HepG2 (cell line): ENCODE measurements around the gene MINDY1. TPM values are rescaled to one million over a fixed set of nuclear protein-coding genes. Genes with fewer than 3 reads are reported as not detected.

ENCODE experiments used
- AGO2 ChIP-seq: fragments of 200-400 bp; formaldehyde crosslinking; optimal IDR thresholded peaks from 2 replicates; pipeline ENCODE3; 2017; ENCODE audit warnings: mild to moderate bottlenecking, low read depth, low read length, moderate library complexity
- AHR ChIP-seq: IDR thresholded peaks from 2 replicates; pipeline ENCODE4 v1.6.1; 2018; ENCODE audit warnings: missing genetic modification reagents, missing compliant biosample characterization
- ATF4 ChIP-seq, 2 experiments: fragments of 450-650 bp in 1 of 2; sonication (generic) in 1 of 2; formaldehyde crosslinking; IDR thresholded peaks; 2 replicates each; pipeline versions ENCODE4 v1.5.0 to v1.8.0; 2020 to 2022; ENCODE audit warnings: mild to moderate bottlenecking in 1 of 2, missing genetic modification reagents in 1 of 2
- ATF6 ChIP-seq: sonication (generic); formaldehyde crosslinking; conservative IDR thresholded peaks from 2 replicates; pipeline ENCODE4 v1.4.0; 2020; ENCODE audit warnings: missing genetic modification reagents
- CREBL2 ChIP-seq: sonication (generic); formaldehyde crosslinking; IDR thresholded peaks from 2 replicates; pipeline ENCODE4 v1.8.1; 2023; ENCODE audit warnings: missing genetic modification reagents, mild to moderate bottlenecking, borderline replicate concordance
- ETV5 ChIP-seq: IDR thresholded peaks from 2 replicates; pipeline ENCODE4 v1.6.1; 2018; ENCODE audit warnings: missing biosample characterization, missing genetic modification reagents, inconsistent platforms, borderline replicate concordance
- KDM5A ChIP-seq: fragments of 200-600 bp; sonication (generic); IDR thresholded peaks from 2 replicates; pipeline ENCODE4 v1.7.0; 2018; ENCODE audit warnings: antibody characterized with exemption, mild to moderate bottlenecking, low read length, borderline replicate concordance
- MBNL3 ChIP-seq: fragments of 250-450 bp; sonication (Bioruptor Pico); conservative IDR thresholded peaks from 2 replicates; pipeline ENCODE4 v1.8.0; 2022; ENCODE audit warnings: mild to moderate bottlenecking, inconsistent platforms
- NR3C1 ChIP-seq: sonication (generic); formaldehyde crosslinking; IDR thresholded peaks from 2 replicates; pipeline ENCODE4 v1.4.0; 2020; ENCODE audit warnings: missing genetic modification reagents
- RBM39 ChIP-seq: fragments of 200-400 bp; formaldehyde crosslinking; IDR thresholded peaks from one replicate; pipeline ENCODE4 v1.6.1; 2018; ENCODE audit warnings: antibody characterized with exemption, mild to moderate bottlenecking, low read depth, low read length; ENCODE audit not compliant: poor library complexity, severe bottlenecking
- U2AF1 ChIP-seq: fragments of 200-400 bp; formaldehyde crosslinking; optimal IDR thresholded peaks from 2 replicates; pipeline ENCODE3; 2017; ENCODE audit warnings: mild to moderate bottlenecking, low read depth, low read length
- ZBED4 ChIP-seq: sonication (generic); formaldehyde crosslinking; IDR thresholded peaks from 2 replicates; pipeline ENCODE4 v1.4.0; 2020; ENCODE audit warnings: missing genetic modification reagents, borderline replicate concordance
- ZBTB39 ChIP-seq: sonication (generic); formaldehyde crosslinking; IDR thresholded peaks from 2 replicates; pipeline ENCODE4 v1.5.0; 2020; ENCODE audit warnings: missing genetic modification reagents
- ZC3H13 ChIP-seq: sonication (generic); formaldehyde crosslinking; IDR thresholded peaks from 2 replicates; pipeline ENCODE4 v1.8.1; 2023; ENCODE audit warnings: mild to moderate bottlenecking, missing genetic modification reagents, moderate library complexity
- ZNF558 ChIP-seq: sonication (generic); formaldehyde crosslinking; IDR thresholded peaks from 2 replicates; pipeline ENCODE4 v1.9.0; 2022; ENCODE audit warnings: mild to moderate bottlenecking, missing genetic modification reagents, borderline replicate concordance
- ZNF607 ChIP-seq: sonication (generic); formaldehyde crosslinking; IDR thresholded peaks from 2 replicates; pipeline ENCODE4 v1.5.1; 2020; ENCODE audit warnings: missing genetic modification reagents, mild to moderate bottlenecking, borderline replicate concordance
- ZNF788 ChIP-seq: sonication (generic); formaldehyde crosslinking; IDR thresholded peaks from 2 replicates; pipeline ENCODE4 v1.5.0; 2020; ENCODE audit warnings: mild to moderate bottlenecking, missing genetic modification reagents, borderline replicate concordance
- ZSCAN12 ChIP-seq: sonication (generic); formaldehyde crosslinking; IDR thresholded peaks from 2 replicates; pipeline ENCODE4 v1.9.0; 2021; ENCODE audit warnings: mild to moderate bottlenecking, missing genetic modification reagents
- polyA plus RNA-seq, 8 experiments: library from polyadenylated mRNA; depleted of rRNA in 3 of 8; stranded (reverse) in 7 of 8; unstranded in 1 of 8; fragments of >200 nt; fragmentation: Illumina TruSeq in 4 of 8; extraction: Trizol in 4 of 8; gene quantifications; 2 replicates each; pipeline versions ENCODE4 v1.2.1 to v1.2.3, GENCODE V29; 2011 to 2016; ENCODE audit warnings: low read depth in 4 of 8, missing spikeins in 1 of 8, mixed read lengths in 1 of 8; ENCODE audit not compliant: insufficient read depth in 1 of 8
- total RNA-seq, 5 experiments: library from RNA; depleted of rRNA; stranded (reverse); fragments of >200 nt; fragmentation: Illumina TruSeq; extraction: Trizol; gene quantifications; 2 replicates each; pipeline ENCODE4 v1.2.3, GENCODE V29; 2016; ENCODE audit warnings: low read depth in 1 of 5

MINDY1 gene
- total and polyA plus RNA-seq, 2 of the 13 experiments (the other 11 are each of a cell fraction or from before 2014, with no cell fraction given) = 11.1 to 15.0 TPM

GRCh38 chr1:151006327-151007052, at the start of gene MINDY1 (continued):
- TF ChIP-seq KDM5A (no peak; the same call in 1 of the 2 replicates), ZSCAN12 (CRISPR knock-in tag) (no peak; the same call in 1 of the 2 replicates), ETV5 (peak; percentile 46; the same call in 1 of the 2 replicates), NR3C1 (no peak), AHR (no peak), ATF6 (CRISPR knock-in tag) (no peak), MBNL3 (CRISPR knock-in tag) (no peak), ATF4 (CRISPR knock-in tag; IDR thresholded peaks at IDR 0.05) (no peak), ZNF558 (no peak), CREBL2 (CRISPR knock-in tag) (no peak), RBM39 (no peak), ZBED4 (CRISPR knock-in tag) (0 out of 2 replicates have a peak, but pooled peaks have one; percentile 56), AGO2 (no peak), ZBTB39 (CRISPR knock-in tag) (no peak), ZNF607 (CRISPR knock-in tag) (no peak), ZC3H13 (CRISPR knock-in tag) (no peak), U2AF1 (no peak), ZNF788 (CRISPR knock-in tag) (peak; percentile 49; the same call in 1 of the 2 replicates)
